ENCODE measurements around the gene ARHGEF26. TPM values are rescaled to one million over a fixed set of nuclear protein-coding genes. Genes with fewer than 3 reads are reported as not detected.

ARHGEF26 gene
- total and polyA plus RNA-seq, 3 donors from 2014 or later, result 14.7 to 33.0 (median 24.8) TPM

GRCh38 chr3:154148541-154148940, 27.4 kb downstream of the ARHGEF26 start:
- Histone ChIP-seq H3K27me3 (no peaks in the 10 kb centered on the region), H3K4me3 (no peak overlapping the region), H3K36me3 (ENCODE audit: low read depth, missing control alignments) (no peaks in the 10 kb centered on the region), H3K9me3 (no peaks in the 10 kb centered on the region), H3K4me1 (no peaks in the 10 kb centered on the region), H3K27ac (no peak overlapping the region)
- intact Hi-C loops (cut with DNase I; ENCODE audit: low total_unique reads), result no loop called here
- DNase-seq, result no peak
- TF ChIP-seq POLR2A (IDR thresholded peaks at IDR 0.05) (no peak), CTCF (IDR thresholded peaks at IDR 0.05) (no peak)
- 94 to 100% methylated on average over 1 of the region's 1 CpG for WGBS, 2 donors

- H3K4me3 ChIP-seq, result no peak overlapping the region
- intact Hi-C loops (cut with DNase I; ENCODE audit: low total_unique reads), result no loop called here
- WGBS, 2 donors, result 88 to 93% methylated on average over 4 of the region's 4 CpGs
- TF ChIP-seq POLR2A (IDR thresholded peaks at IDR 0.05), result no peak
- TF ChIP-seq CTCF (IDR thresholded peaks at IDR 0.05), result no peak
- H3K27me3 ChIP-seq, result no peaks in the 10 kb centered on the region
- no peaks in the 10 kb centered on the region for H3K4me1 ChIP-seq
- no peak for DNase-seq
- no peaks in the 10 kb centered on the region for H3K9me3 ChIP-seq
- no peaks in the 10 kb centered on the region for H3K36me3 ChIP-seq (ENCODE audit: low read depth, missing control alignments)
- H3K27ac ChIP-seq, result no peak overlapping the region
Observed at GRCh38 chr3:154149286-154149685, 28.1 kb downstream of the ARHGEF26 start.

GRCh38 chr3:154151969-154152368, 30.8 kb downstream of the ARHGEF26 start:
- H3K27ac ChIP-seq, result no peak overlapping the region
- H3K4me3 ChIP-seq, result no peak overlapping the region
- H3K36me3 ChIP-seq (ENCODE audit: low read depth, missing control alignments), result no peaks in the 10 kb centered on the region
- no peaks in the 10 kb centered on the region for H3K4me1 ChIP-seq
- no peaks in the 10 kb centered on the region for H3K27me3 ChIP-seq
- H3K9me3 ChIP-seq, result no peaks in the 10 kb centered on the region
- no peak for DNase-seq
- WGBS, 2 donors, result 89 to 92% methylated on average over 1 of the region's 1 CpG
- TF ChIP-seq CTCF (IDR thresholded peaks at IDR 0.05) (no peak), POLR2A (IDR thresholded peaks at IDR 0.05) (no peak)
- intact Hi-C loops (cut with DNase I; ENCODE audit: low total_unique reads), result no loop called here

- Histone ChIP-seq H3K4me3 (no peak overlapping the region), H3K9me3 (no peaks in the 10 kb centered on the region), H3K36me3 (ENCODE audit: low read depth, missing control alignments) (no peaks in the 10 kb centered on the region), H3K27me3 (no peaks in the 10 kb centered on the region), H3K4me1 (no peaks in the 10 kb centered on the region), H3K27ac (no peak overlapping the region)
- DNase-seq, result no peak
- TF ChIP-seq CTCF (IDR thresholded peaks at IDR 0.05) (no peak), POLR2A (IDR thresholded peaks at IDR 0.05) (no peak)
- intact Hi-C loops (cut with DNase I; ENCODE audit: low total_unique reads), result no loop called here
- WGBS, 2 donors, result 89 to 95% methylated on average over 5 of the region's 5 CpGs
Observed at GRCh38 chr3:154152741-154153140, 31.6 kb downstream of the ARHGEF26 start.

- intact Hi-C loops (cut with DNase I; ENCODE audit: low total_unique reads), result no loop called here
- WGBS, 2 donors, result 86 to 100% methylated on average over 1 of the region's 1 CpG
- no peak overlapping the region for H3K27ac ChIP-seq
Observed at GRCh38 chr3:154156530-154156929, 35.3 kb downstream of the ARHGEF26 start.

More at GRCh38 chr3:154156530-154156929, 35.3 kb downstream of the ARHGEF26 start:
- no peaks in the 10 kb centered on the region for H3K27me3 ChIP-seq
- H3K4me3 ChIP-seq, result no peak overlapping the region
- no peaks in the 10 kb centered on the region for H3K9me3 ChIP-seq
- TF ChIP-seq CTCF (IDR thresholded peaks at IDR 0.05) (no peak), POLR2A (IDR thresholded peaks at IDR 0.05) (no peak)
- no peak for DNase-seq
- H3K4me1 ChIP-seq, result no peaks in the 10 kb centered on the region
- no peaks in the 10 kb centered on the region for H3K36me3 ChIP-seq (ENCODE audit: low read depth, missing control alignments)
